Stimulated activated CD4-positive, alpha-beta T cell treated with anti-CD3 and anti-CD28 coated beads, Interleukin-15, amount 100 ng/mL, for 1 hour (primary cell): ENCODE results near the gene FUBP1.
"Not testable (repeated sequence)": the region's sequence is repeated elsewhere in the genome, so short reads cannot be mapped to it uniquely, and the experiment has no call there.

Experiments
- DNase-seq, 2 donors: peaks; one replicate each; pipeline ENCODE4 v3.0.0-alpha.2; 2020; ENCODE audit warnings: low read depth in 1 of 2, low spot score in 1 of 2

Gene FUBP1

GRCh38 chr1:77987919-77988318 is 9.0 kb upstream of the FUBP1 start:
- no peak for DNase-seq

- no peak for DNase-seq
Measured at GRCh38 chr1:77986810-77987209, 7.9 kb upstream of the FUBP1 start.

GRCh38 chr1:77984629-77985028 is 5.8 kb upstream of the FUBP1 start:
- no peak for DNase-seq

GRCh38 chr1:77983997-77984355 is 5.1 kb upstream of the FUBP1 start:
- no peak for DNase-seq

- DNase-seq, result not testable (repeated sequence)
Measured at GRCh38 chr1:77983352-77983996, 4.6 kb upstream of the FUBP1 start.

- peak; percentile 16 to 44 for DNase-seq
Measured at GRCh38 chr1:77978293-77978968, 441 bp downstream of the FUBP1 start.

- no peak for DNase-seq
Measured at GRCh38 chr1:77977989-77978292, 931 bp downstream of the FUBP1 start.

GRCh38 chr1:77976433-77977076 is 2.3 kb downstream of the FUBP1 start:
- DNase-seq, result no peak

- DNase-seq, result no peak
Measured at GRCh38 chr1:77975907-77976306, 3.0 kb downstream of the FUBP1 start.

- DNase-seq, result no peak
Measured at GRCh38 chr1:77975386-77975785, 3.5 kb downstream of the FUBP1 start.

GRCh38 chr1:77972080-77972479 is 6.8 kb downstream of the FUBP1 start:
- no peak for DNase-seq

GRCh38 chr1:77970192-77970591 is 8.7 kb downstream of the FUBP1 start:
- DNase-seq, result no peak

GRCh38 chr1:77966291-77966690 is 12.6 kb downstream of the FUBP1 start:
- DNase-seq, result no peak

GRCh38 chr1:77961392-77961791 is 17.5 kb downstream of the FUBP1 start:
- DNase-seq, result no peak

- DNase-seq, result no peak
Measured at GRCh38 chr1:77958850-77959249, 20.0 kb downstream of the FUBP1 start.

- no peak for DNase-seq
Measured at GRCh38 chr1:77958391-77958790, 20.5 kb downstream of the FUBP1 start.

- no peak for DNase-seq
Measured at GRCh38 chr1:77956464-77956863, 22.4 kb downstream of the FUBP1 start.

GRCh38 chr1:77955709-77956108 is 23.2 kb downstream of the FUBP1 start:
- no peak for DNase-seq

- no peak for DNase-seq
Measured at GRCh38 chr1:77954521-77954920, 24.4 kb downstream of the FUBP1 start.

GRCh38 chr1:77953907-77954306 is 25.0 kb downstream of the FUBP1 start:
- DNase-seq, result no peak

GRCh38 chr1:77951328-77951727 is 27.5 kb downstream of the FUBP1 start:
- DNase-seq, result no peak

- no peak for DNase-seq
Measured at GRCh38 chr1:77950873-77951272, 28.0 kb downstream of the FUBP1 start.
